Measurements from ENCODE around the gene CAMK2B.

DNA sequence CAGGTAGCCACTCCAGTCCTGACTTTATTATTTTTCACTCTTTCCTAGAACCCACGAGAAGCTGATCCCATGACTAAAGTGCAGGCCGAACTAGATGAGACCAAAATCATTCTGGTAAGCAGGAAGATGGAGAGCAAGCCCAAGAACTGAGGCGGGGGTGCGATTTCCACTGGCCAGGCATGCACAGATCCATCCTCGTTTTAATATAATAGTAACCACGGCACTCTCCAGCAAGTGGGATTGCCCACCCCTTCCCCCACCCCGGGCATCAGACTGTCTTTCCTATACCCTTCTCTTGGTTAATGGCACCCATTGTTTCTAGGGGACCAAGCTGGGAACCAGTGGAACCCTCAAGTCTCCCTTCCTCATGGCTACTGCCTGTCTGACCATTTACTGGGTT, 117.3 kb downstream of the CAMK2B start:
- TF ChIP-seq EP300 (IDR thresholded peaks at IDR 0.05), result no peak
- TF ChIP-seq, protein P1, sequence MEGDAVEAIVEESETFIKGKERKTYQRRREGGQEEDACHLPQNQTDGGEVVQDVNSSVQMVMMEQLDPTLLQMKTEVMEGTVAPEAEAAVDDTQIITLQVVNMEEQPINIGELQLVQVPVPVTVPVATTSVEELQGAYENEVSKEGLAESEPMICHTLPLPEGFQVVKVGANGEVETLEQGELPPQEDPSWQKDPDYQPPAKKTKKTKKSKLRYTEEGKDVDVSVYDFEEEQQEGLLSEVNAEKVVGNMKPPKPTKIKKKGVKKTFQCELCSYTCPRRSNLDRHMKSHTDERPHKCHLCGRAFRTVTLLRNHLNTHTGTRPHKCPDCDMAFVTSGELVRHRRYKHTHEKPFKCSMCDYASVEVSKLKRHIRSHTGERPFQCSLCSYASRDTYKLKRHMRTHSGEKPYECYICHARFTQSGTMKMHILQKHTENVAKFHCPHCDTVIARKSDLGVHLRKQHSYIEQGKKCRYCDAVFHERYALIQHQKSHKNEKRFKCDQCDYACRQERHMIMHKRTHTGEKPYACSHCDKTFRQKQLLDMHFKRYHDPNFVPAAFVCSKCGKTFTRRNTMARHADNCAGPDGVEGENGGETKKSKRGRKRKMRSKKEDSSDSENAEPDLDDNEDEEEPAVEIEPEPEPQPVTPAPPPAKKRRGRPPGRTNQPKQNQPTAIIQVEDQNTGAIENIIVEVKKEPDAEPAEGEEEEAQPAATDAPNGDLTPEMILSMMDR (IDR thresholded peaks at IDR 0.05), result no peak
